Osteocyte (in vitro differentiated cells): ENCODE results near the gene SHISA3. TPM values are rescaled to one million over a fixed set of nuclear protein-coding genes. Genes with fewer than 3 reads are reported as not detected.
A peak's percentile ranks its signal among the peaks of the same experiment; 100 is the strongest.

Experiments
- DNase-seq: peaks from one replicate; pipeline ENCODE4 v3.0.0; 2021; ENCODE audit warnings: mixed read lengths; ENCODE audit not compliant: unreplicated experiment; ENCODE audit errors: extremely low spot score
- H3K27ac Mint-ChIP-seq: one replicate; pipeline ENCODE4 v1.8.0; 2021; ENCODE audit warnings: mild to moderate bottlenecking, mixed read lengths; ENCODE audit not compliant: unreplicated experiment
- H3K27me3 Mint-ChIP-seq: one replicate; pipeline ENCODE4 v1.8.0; 2021; ENCODE audit warnings: mixed read lengths; ENCODE audit not compliant: unreplicated experiment
- H3K36me3 Mint-ChIP-seq: one replicate; pipeline ENCODE4 v1.8.0; 2021; ENCODE audit warnings: mixed read lengths; ENCODE audit not compliant: unreplicated experiment
- H3K4me1 Mint-ChIP-seq: one replicate; pipeline ENCODE4 v1.8.0; 2021; ENCODE audit warnings: mixed read lengths; ENCODE audit not compliant: unreplicated experiment
- H3K4me3 Mint-ChIP-seq: one replicate; pipeline ENCODE4 v1.8.0; 2021; ENCODE audit warnings: mild to moderate bottlenecking, moderate library complexity, mixed read lengths; ENCODE audit not compliant: unreplicated experiment
- H3K9me3 Mint-ChIP-seq: one replicate; pipeline ENCODE4 v1.8.0; 2021; ENCODE audit warnings: mixed read lengths; ENCODE audit not compliant: unreplicated experiment
- CTCF ChIP-seq: fragments of 200-600 bp; sonication (generic); IDR thresholded peaks from 2 replicates; pipeline ENCODE4 v1.5.0; 2021; ENCODE audit warnings: antibody characterized with exemption, mild to moderate bottlenecking, moderate library complexity
- total RNA-seq: library from RNA; stranded (reverse); gene quantifications from 2 replicates; pipeline ENCODE4 v1.2.1, GENCODE V29; 2021

SHISA3 gene
- total RNA-seq, 1 donor from 2014 or later: 3.9 TPM

- Mint-ChIP-seq H3K9me3 (no peaks in the 10 kb centered on the region), H3K27me3 (no peaks in the 10 kb centered on the region), H3K36me3 (no peaks in the 10 kb centered on the region), H3K27ac (peak overlapping the region; percentile 11), H3K4me3 (no peak overlapping the region), H3K4me1 (peaks cover 48% of the 10 kb centered on the region)
- DNase-seq: no peak
- TF ChIP-seq CTCF: no peak
These were observed 13.2 kb downstream of the SHISA3 start for GRCh38 chr4:42410446-42410845.

GRCh38 chr4:42411803-42412202, 14.5 kb downstream of the SHISA3 start:
- Mint-ChIP-seq H3K36me3 (no peaks in the 10 kb centered on the region), H3K4me3 (no peak overlapping the region), H3K27me3 (no peaks in the 10 kb centered on the region), H3K4me1 (peaks cover 62% of the 10 kb centered on the region), H3K9me3 (no peaks in the 10 kb centered on the region), H3K27ac (peak overlapping the region; percentile 86)
- DNase-seq: no peak
- no peak for TF ChIP-seq CTCF

- H3K9me3 Mint-ChIP-seq: no peaks in the 10 kb centered on the region
- peaks cover 66% of the 10 kb centered on the region for H3K4me1 Mint-ChIP-seq
- no peak overlapping the region for H3K4me3 Mint-ChIP-seq
- no peak for DNase-seq
- H3K27ac Mint-ChIP-seq: peak overlapping the region; percentile 86
- TF ChIP-seq CTCF: no peak
- H3K27me3 Mint-ChIP-seq: no peaks in the 10 kb centered on the region
- H3K36me3 Mint-ChIP-seq: no peaks in the 10 kb centered on the region
These were observed 15.0 kb downstream of the SHISA3 start for GRCh38 chr4:42412251-42412650.

- Mint-ChIP-seq H3K9me3 (no peaks in the 10 kb centered on the region), H3K27ac (peak overlapping the region; percentile 46), H3K4me1 (peaks cover 76% of the 10 kb centered on the region), H3K4me3 (no peak overlapping the region), H3K36me3 (no peaks in the 10 kb centered on the region), H3K27me3 (no peaks in the 10 kb centered on the region)
- DNase-seq: no peak
- TF ChIP-seq CTCF: no peak
These were observed 18.0 kb downstream of the SHISA3 start for GRCh38 chr4:42415281-42415680.

- no peak for DNase-seq
- Mint-ChIP-seq H3K9me3 (no peaks in the 10 kb centered on the region), H3K4me3 (no peak overlapping the region), H3K27me3 (no peaks in the 10 kb centered on the region), H3K36me3 (no peaks in the 10 kb centered on the region), H3K27ac (peak overlapping the region; percentile 57), H3K4me1 (peaks cover 72% of the 10 kb centered on the region)
- no peak for TF ChIP-seq CTCF
These were observed 18.7 kb downstream of the SHISA3 start for GRCh38 chr4:42416017-42416416.
